ENCODE results near the gene PROC.
A peak's percentile ranks its signal among the peaks of the same experiment; 100 is the strongest.

PROC gene

GRCh38 chr2:127418300-127419111 is at the start of gene PROC:
TSS of gene PROC (plus strand) at chr2:127418427. CDS start at chr2:127419943, 1,516 bp downstream.
- no peak for DNase-seq

GRCh38 chr2:127370010-127370409 is 48.2 kb upstream of the PROC start:
- no peak for DNase-seq

GRCh38 chr2:127371037-127371436 is 47.2 kb upstream of the PROC start:
- DNase-seq = no peak

- DNase-seq = no peak
Observed at GRCh38 chr2:127373362-127374083, 44.7 kb upstream of the PROC start.

- DNase-seq = no peak
Observed at GRCh38 chr2:127376257-127376656, 42.0 kb upstream of the PROC start.

- no peak for DNase-seq
Observed at GRCh38 chr2:127377262-127377661, 41.0 kb upstream of the PROC start.

- no peak for DNase-seq
Observed at GRCh38 chr2:127378720-127379119, 39.5 kb upstream of the PROC start.

GRCh38 chr2:127379712-127380355 is 38.4 kb upstream of the PROC start:
- no peak for DNase-seq

GRCh38 chr2:127381762-127382161 is 36.5 kb upstream of the PROC start:
- DNase-seq = no peak

- no peak for DNase-seq
Observed at GRCh38 chr2:127382831-127383230, 35.4 kb upstream of the PROC start.

GRCh38 chr2:127384529-127384928 is 33.7 kb upstream of the PROC start:
- no peak for DNase-seq

- DNase-seq = no peak
Observed at GRCh38 chr2:127386246-127386645, 32.0 kb upstream of the PROC start.

- DNase-seq = peak; percentile 75
Observed at GRCh38 chr2:127386764-127387654, 31.2 kb upstream of the PROC start.

- DNase-seq = peak; percentile 95
Observed at GRCh38 chr2:127387655-127388422, 30.4 kb upstream of the PROC start, which contains the start of gene MAP3K2. TSS of gene MAP3K2 (minus strand) at chr2:127387975. CDS start at chr2:127343129, 44,846 bp downstream.

GRCh38 chr2:127388423-127389164 is 29.6 kb upstream of the PROC start:
- no peak for DNase-seq

- DNase-seq = peak; percentile 20
Observed at GRCh38 chr2:127389778-127390435, 28.3 kb upstream of the PROC start.

GRCh38 chr2:127392133-127392827 is 25.9 kb upstream of the PROC start:
- no peak for DNase-seq

GRCh38 chr2:127392828-127393578 is 25.2 kb upstream of the PROC start:
- DNase-seq = no peak

GRCh38 chr2:127394492-127394891 is 23.7 kb upstream of the PROC start:
- no peak for DNase-seq
